Endothelial cell (in vitro differentiated cells): ENCODE measurements around the gene NLGN1. TPM values are rescaled to one million over a fixed set of nuclear protein-coding genes. Genes with fewer than 3 reads are reported as not detected.

ENCODE experiments used
- DNase-seq: peaks from one replicate; pipeline ENCODE4 v3.0.0; 2021; ENCODE audit warnings: low spot score
- H3K27ac Mint-ChIP-seq: one replicate; pipeline ENCODE4 v1.8.0; 2021; ENCODE audit warnings: mixed read lengths, inconsistent platforms; ENCODE audit not compliant: unreplicated experiment
- H3K27me3 Mint-ChIP-seq: one replicate; pipeline ENCODE4 v1.8.0; 2021; ENCODE audit warnings: mild to moderate bottlenecking, moderate library complexity, mixed read lengths, inconsistent platforms; ENCODE audit not compliant: unreplicated experiment
- H3K36me3 Mint-ChIP-seq: one replicate; pipeline ENCODE4 v1.8.0; 2021; ENCODE audit warnings: mild to moderate bottlenecking, low read depth, mixed read lengths, inconsistent platforms; ENCODE audit not compliant: unreplicated experiment
- H3K4me1 Mint-ChIP-seq: one replicate; pipeline ENCODE4 v1.8.0; 2021; ENCODE audit warnings: mild to moderate bottlenecking, mixed read lengths, inconsistent platforms; ENCODE audit not compliant: unreplicated experiment
- H3K4me3 Mint-ChIP-seq: one replicate; pipeline ENCODE4 v1.8.0; 2021; ENCODE audit warnings: mild to moderate bottlenecking, mixed read lengths, inconsistent platforms; ENCODE audit not compliant: unreplicated experiment
- H3K9me3 Mint-ChIP-seq: one replicate; pipeline ENCODE4 v1.8.0; 2021; ENCODE audit warnings: mixed read lengths, inconsistent platforms; ENCODE audit not compliant: unreplicated experiment
- total RNA-seq: library from RNA; stranded (reverse); fragmentation: NEBNext Ultra II Directional; extraction: Animal tissue kit (Norgen Biotek cat#: 25700); gene quantifications from one replicate; pipeline ENCODE4 v1.2.1, GENCODE V29; 2021; ENCODE audit not compliant: unreplicated experiment
- TF ChIP-seq, protein P1 (sequence below): fragments of 200-600 bp; sonication (generic); IDR thresholded peaks from one replicate; pipeline ENCODE4 v1.5.0; 2021; ENCODE audit warnings: antibody characterized with exemption; ENCODE audit not compliant: unreplicated experiment

NLGN1 gene
- total RNA-seq, 1 donor from 2014 or later, result 27.6 TPM

- Mint-ChIP-seq H3K27ac (no peak overlapping the region), H3K4me1 (peaks cover 11% of the 10 kb centered on the region), H3K9me3 (no peaks in the 10 kb centered on the region), H3K27me3 (peaks cover 1% of the 10 kb centered on the region), H3K4me3 (no peak overlapping the region), H3K36me3 (no peaks in the 10 kb centered on the region)
- no peak for DNase-seq
- TF ChIP-seq, protein P1, sequence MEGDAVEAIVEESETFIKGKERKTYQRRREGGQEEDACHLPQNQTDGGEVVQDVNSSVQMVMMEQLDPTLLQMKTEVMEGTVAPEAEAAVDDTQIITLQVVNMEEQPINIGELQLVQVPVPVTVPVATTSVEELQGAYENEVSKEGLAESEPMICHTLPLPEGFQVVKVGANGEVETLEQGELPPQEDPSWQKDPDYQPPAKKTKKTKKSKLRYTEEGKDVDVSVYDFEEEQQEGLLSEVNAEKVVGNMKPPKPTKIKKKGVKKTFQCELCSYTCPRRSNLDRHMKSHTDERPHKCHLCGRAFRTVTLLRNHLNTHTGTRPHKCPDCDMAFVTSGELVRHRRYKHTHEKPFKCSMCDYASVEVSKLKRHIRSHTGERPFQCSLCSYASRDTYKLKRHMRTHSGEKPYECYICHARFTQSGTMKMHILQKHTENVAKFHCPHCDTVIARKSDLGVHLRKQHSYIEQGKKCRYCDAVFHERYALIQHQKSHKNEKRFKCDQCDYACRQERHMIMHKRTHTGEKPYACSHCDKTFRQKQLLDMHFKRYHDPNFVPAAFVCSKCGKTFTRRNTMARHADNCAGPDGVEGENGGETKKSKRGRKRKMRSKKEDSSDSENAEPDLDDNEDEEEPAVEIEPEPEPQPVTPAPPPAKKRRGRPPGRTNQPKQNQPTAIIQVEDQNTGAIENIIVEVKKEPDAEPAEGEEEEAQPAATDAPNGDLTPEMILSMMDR, result no peak
Observed at GRCh38 chr3:174198199-174198598, 800.7 kb downstream of the NLGN1 start.

DNA sequence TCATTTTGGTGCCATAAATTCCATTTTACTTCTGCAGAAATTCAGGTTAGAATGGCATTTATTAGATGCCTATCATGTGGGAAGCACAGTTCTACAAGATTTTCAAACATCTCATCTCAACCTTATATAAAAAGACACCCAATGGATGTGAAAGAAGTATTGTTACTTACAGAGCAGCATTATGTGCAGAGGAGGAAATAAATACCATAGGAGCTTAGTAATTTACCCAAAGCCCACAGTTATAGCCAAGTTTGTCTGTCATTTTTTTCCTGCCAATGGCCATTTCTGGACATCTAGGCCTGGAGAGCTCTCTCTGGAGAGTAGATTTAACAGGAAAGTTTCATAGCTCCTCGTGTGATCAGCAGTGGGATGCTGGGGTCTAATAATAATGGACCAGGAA is 802.2 kb downstream of the NLGN1 start:
- H3K4me3 Mint-ChIP-seq, result no peak overlapping the region
- no peaks in the 10 kb centered on the region for H3K9me3 Mint-ChIP-seq
- H3K36me3 Mint-ChIP-seq, result no peaks in the 10 kb centered on the region
- DNase-seq, result no peak
- no peak overlapping the region for H3K27ac Mint-ChIP-seq
- H3K27me3 Mint-ChIP-seq, result peaks cover 1% of the 10 kb centered on the region
- H3K4me1 Mint-ChIP-seq, result peaks cover 11% of the 10 kb centered on the region
- TF ChIP-seq, protein P1, result no peak

DNA sequence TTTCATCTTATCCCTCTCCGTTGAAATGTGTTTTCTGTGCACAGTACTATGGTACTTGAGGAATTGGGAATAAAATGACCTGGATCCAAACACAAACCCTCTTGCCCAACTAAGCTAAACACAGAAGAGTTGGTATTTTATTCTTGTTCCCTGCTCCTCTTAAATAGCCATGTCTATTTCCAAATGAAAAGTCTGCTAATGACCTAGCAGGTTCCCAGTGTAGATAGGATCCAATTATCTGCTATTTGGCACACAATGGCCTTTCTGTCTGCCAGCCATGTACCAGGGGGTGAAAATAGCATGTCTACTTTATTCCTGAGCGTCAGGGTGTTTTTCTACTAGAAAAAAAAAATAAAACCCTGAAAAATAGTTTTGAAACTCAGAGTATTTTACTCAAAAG is 804.6 kb downstream of the NLGN1 start:
- Mint-ChIP-seq H3K4me3 (no peak overlapping the region), H3K27ac (no peak overlapping the region), H3K9me3 (no peaks in the 10 kb centered on the region), H3K4me1 (peaks cover 5% of the 10 kb centered on the region), H3K27me3 (peaks cover 1% of the 10 kb centered on the region), H3K36me3 (no peaks in the 10 kb centered on the region)
- TF ChIP-seq, protein P1, result no peak
- DNase-seq, result no peak

DNA sequence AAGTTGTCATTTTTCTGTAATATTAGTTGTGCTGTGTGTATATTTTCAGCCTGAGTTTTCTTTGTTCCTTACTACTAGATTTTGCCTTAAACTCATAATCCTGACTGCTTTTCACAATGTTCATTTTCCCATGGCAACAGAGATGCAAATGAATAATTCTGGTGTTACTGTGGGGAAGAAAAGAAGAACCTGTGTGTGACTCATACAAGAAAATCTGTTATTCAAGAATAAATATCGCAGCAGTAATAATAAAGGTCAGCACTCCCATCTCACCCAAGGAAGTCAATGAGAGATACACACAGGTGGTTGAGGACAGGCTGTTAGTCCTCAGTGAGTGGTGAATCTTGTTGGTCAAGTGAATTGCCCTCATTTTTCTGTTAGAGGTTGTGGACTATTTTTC is 805.0 kb downstream of the NLGN1 start:
- TF ChIP-seq, protein P1, result no peak
- H3K4me1 Mint-ChIP-seq, result peaks cover 2% of the 10 kb centered on the region
- H3K36me3 Mint-ChIP-seq, result no peaks in the 10 kb centered on the region
- no peak overlapping the region for H3K4me3 Mint-ChIP-seq
- H3K9me3 Mint-ChIP-seq, result no peaks in the 10 kb centered on the region
- no peak for DNase-seq
- H3K27ac Mint-ChIP-seq, result no peak overlapping the region
- H3K27me3 Mint-ChIP-seq, result peaks cover 1% of the 10 kb centered on the region

GRCh38 chr3:174204765-174205164 is 807.2 kb downstream of the NLGN1 start:
- H3K27me3 Mint-ChIP-seq, result peaks cover 1% of the 10 kb centered on the region
- TF ChIP-seq, protein P1, result no peak
- H3K4me1 Mint-ChIP-seq, result no peaks in the 10 kb centered on the region
- H3K4me3 Mint-ChIP-seq, result no peak overlapping the region
- DNase-seq, result no peak
- H3K27ac Mint-ChIP-seq, result no peak overlapping the region
- H3K36me3 Mint-ChIP-seq, result no peaks in the 10 kb centered on the region
- H3K9me3 Mint-ChIP-seq, result no peaks in the 10 kb centered on the region
